IgD-negative memory B cell (primary cell): Measurements from ENCODE around the gene TTC34. TPM values are rescaled to one million over a fixed set of nuclear protein-coding genes. Genes with fewer than 3 reads are reported as not detected.
"Not testable (repeated sequence)": the region's sequence is repeated elsewhere in the genome, so short reads cannot be mapped to it uniquely, and the experiment has no call there.

Source experiments
- H3K27ac Mint-ChIP-seq, 3 donors: one replicate each; pipeline ENCODE4 v1.8.0; 2020 to 2022; ENCODE audit warnings: mild to moderate bottlenecking in 3 of 3, mixed read lengths in 3 of 3, moderate library complexity in 1 of 3
- H3K27me3 Mint-ChIP-seq: one replicate; pipeline ENCODE4 v1.8.0; 2021; ENCODE audit warnings: mixed read lengths
- H3K36me3 Mint-ChIP-seq: one replicate; pipeline ENCODE4 v1.8.0; 2020; ENCODE audit warnings: mild to moderate bottlenecking, mixed read lengths
- H3K4me1 Mint-ChIP-seq, 3 donors: one replicate each; pipeline ENCODE4 v1.8.0; 2020 to 2022; ENCODE audit warnings: mixed read lengths in 3 of 3, mild to moderate bottlenecking in 1 of 3
- H3K4me3 Mint-ChIP-seq, 4 donors: one replicate each; pipeline ENCODE4 v1.8.0; 2020 to 2022; ENCODE audit warnings: mild to moderate bottlenecking in 4 of 4, mixed read lengths in 4 of 4, moderate library complexity in 3 of 4
- H3K9me3 Mint-ChIP-seq, 3 donors: one replicate each; pipeline ENCODE4 v1.8.0; 2020 to 2021; ENCODE audit warnings: mixed read lengths in 3 of 3, mild to moderate bottlenecking in 1 of 3
- polyA plus RNA-seq: library from polyadenylated mRNA; unstranded; fragments of 300-500 nt; fragmentation: Illumina TruSeq; gene quantifications from one replicate; pipeline ENCODE4 v1.2.3, GENCODE V29; 2021

The TTC34 gene
- polyA plus RNA-seq, 1 donor from 2014 or later = 0.06 TPM

DNA sequence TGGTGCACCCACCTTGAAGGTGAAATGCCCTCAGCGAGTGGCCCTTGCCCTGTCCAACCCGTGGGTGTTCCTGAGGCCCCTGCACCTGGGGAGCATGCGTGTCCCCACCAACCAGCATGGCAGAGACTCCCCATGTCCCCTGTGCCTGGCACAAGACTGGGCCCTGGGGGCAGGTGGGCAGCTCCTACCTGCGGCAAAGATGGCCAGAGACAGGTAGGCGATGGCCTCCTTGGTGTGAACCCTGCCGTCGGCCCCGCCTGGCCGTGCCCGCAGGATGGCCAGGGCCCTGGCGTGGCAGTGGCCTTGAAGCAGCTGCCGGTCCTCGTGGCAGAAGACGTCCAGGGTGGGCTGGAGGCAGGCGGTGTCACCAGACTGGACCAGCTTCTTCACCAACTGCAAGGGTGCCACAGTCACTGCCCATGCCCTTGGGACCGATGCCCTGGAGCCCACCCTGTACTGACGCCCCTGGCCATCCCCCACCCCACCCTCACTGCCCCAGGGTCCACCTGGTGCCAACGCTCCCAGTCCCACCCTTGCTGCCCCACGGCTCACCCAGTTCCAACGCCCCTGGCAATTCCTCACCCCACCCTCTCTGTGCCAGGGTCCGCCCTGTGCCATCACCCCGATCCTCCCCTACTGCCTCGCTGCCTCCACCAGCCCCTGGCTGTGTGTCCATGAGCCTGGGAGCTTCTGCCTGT is 15.7 kb downstream of the TTC34 start:
- H3K9me3 Mint-ChIP-seq = peaks cover 7 to 19% (median 10%) of the 10 kb centered on the region in 3 donors
- H3K4me1 Mint-ChIP-seq = peaks cover 0 to 2% (median 0%) of the 10 kb centered on the region in 3 donors
- H3K27me3 Mint-ChIP-seq = peaks cover 16% of the 10 kb centered on the region
- H3K36me3 Mint-ChIP-seq = no peaks in the 10 kb centered on the region
- no peak overlapping the region for H3K27ac Mint-ChIP-seq
- H3K4me3 Mint-ChIP-seq = no peak overlapping the region

DNA sequence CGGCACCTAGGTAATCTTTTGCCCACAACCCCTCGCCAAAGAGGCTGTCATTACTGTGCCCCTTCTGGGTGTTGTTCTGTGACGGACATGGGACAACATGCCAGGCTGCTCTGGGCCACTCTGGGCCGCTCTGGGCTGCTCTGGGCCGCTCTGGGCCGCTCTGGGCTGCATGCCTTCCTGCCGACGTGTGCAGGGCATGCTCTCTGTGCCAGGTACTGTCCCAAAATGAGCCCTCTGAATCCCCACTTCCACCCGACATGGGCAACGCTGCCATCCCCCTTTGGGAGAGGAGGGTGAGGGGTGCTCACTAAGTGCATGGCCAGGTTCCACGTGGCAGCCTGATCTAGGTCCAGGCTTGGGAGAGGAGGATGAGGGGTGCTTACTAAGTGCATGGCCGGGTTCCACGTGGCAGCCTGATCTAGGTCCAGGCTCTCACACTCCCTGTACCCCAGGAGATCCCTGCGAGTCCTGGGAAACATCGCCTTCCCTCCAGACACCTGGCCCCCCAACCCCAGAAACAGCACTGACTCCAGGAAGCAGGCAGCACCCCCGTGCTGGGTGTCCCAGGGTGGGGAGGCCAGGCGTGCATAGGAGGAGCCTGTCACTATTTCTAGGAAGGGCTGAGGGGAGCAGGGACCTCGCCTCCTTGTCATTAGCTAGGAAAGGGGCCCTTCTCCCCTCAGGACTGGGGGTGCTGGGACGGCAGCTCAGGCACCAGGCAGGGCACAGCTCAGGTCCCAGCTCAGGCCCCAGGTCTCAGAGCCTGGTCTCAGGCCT is 16.5 kb downstream of the TTC34 start:
- Mint-ChIP-seq H3K27me3 (peaks cover 14% of the 10 kb centered on the region), H3K4me3 (no peak overlapping the region), H3K36me3 (no peaks in the 10 kb centered on the region), H3K4me1 (peaks cover 0 to 2% (median 0%) of the 10 kb centered on the region in 3 donors), H3K9me3 (peaks cover 7 to 25% (median 10%) of the 10 kb centered on the region in 3 donors), H3K27ac (no peak overlapping the region)

DNA sequence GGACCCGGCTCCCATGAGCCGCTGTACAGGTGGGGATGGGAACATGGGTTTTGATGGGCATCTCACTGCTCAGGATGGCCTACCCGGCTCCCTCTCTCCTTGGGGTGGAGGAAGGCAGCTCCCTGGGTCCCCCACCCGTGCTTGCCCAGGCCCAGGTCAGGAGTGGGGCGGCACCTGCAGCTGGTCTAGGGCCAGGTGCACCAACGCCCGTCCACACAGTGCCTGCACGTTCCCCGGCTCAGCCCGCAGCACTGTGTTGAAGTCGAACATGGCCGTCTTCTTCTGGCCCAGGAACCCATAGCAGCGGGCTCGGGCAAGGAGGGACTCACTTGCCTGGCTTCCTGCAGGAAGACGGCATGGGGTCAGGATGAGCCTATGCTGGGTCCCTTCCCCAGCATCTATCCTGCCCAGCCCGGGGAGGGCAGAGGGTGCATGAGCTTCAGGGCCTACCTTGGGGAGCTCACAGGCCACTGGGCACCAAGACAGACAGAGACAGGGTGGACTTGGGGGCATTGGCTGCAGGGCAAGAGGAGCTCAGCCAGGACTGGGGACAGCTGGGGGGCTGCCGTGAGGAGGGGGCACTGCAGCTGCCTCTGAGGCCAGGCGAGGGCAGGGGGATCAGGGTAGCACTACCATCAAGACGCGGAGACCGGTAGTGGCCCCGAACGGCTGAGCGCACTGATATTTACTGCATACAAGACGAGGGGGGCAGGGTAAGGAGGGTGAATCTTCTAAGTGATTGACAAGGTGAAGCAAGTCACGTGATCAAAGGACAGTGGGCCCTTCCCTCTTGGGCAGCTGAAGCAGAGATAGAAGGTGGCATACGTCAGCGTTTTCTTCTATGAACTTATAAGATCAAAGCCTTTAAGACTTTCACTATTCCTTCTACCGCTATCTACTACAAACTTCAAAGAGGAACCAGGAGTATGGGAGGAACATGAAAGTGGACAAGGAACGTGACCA is 17.8 kb downstream of the TTC34 start:
- H3K9me3 Mint-ChIP-seq = peaks cover 7 to 26% (median 10%) of the 10 kb centered on the region in 3 donors
- H3K27me3 Mint-ChIP-seq = peaks cover 15% of the 10 kb centered on the region
- H3K4me3 Mint-ChIP-seq = no peak overlapping the region
- H3K27ac Mint-ChIP-seq = no peak overlapping the region
- H3K4me1 Mint-ChIP-seq = peaks cover 0 to 2% (median 0%) of the 10 kb centered on the region in 3 donors
- H3K36me3 Mint-ChIP-seq = no peaks in the 10 kb centered on the region

- H3K9me3 Mint-ChIP-seq = peaks cover 7 to 26% (median 10%) of the 10 kb centered on the region in 3 donors
- H3K4me3 Mint-ChIP-seq = no peak overlapping the region
- peaks cover 0 to 2% (median 0%) of the 10 kb centered on the region in 3 donors for H3K4me1 Mint-ChIP-seq
- no peaks in the 10 kb centered on the region for H3K36me3 Mint-ChIP-seq
- H3K27me3 Mint-ChIP-seq = peaks cover 10% of the 10 kb centered on the region
- H3K27ac Mint-ChIP-seq = no peak overlapping the region
Measured at GRCh38 chr1:2783069-2783434, 18.4 kb downstream of the TTC34 start.

DNA sequence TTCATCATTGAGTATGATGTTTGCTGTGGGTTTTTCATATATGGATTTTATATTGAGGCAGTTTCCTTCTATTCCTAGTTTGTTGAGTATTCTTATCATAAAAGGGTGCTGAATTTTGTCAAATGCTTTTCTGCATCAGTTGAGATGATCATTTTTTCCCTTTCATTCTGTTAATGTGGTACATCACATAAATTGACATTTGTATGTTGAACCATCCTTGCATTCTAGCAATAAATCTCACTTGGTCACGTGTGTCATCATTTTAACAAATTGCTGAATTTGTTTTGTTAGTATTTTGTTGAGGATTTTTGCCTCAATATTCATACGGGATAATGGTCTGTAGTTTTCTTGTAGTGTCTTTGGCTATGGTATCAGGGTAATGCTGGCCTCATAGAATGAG is 19.9 kb downstream of the TTC34 start:
- peaks cover 7 to 26% (median 10%) of the 10 kb centered on the region in 3 donors for H3K9me3 Mint-ChIP-seq
- no peak overlapping the region for H3K27ac Mint-ChIP-seq
- peaks cover 7% of the 10 kb centered on the region for H3K27me3 Mint-ChIP-seq
- H3K4me3 Mint-ChIP-seq = no peak overlapping the region
- H3K4me1 Mint-ChIP-seq = peaks cover 0 to 1% (median 0%) of the 10 kb centered on the region in 3 donors
- H3K36me3 Mint-ChIP-seq = no peaks in the 10 kb centered on the region

- no peak overlapping the region for H3K4me3 Mint-ChIP-seq
- peaks cover 7 to 26% (median 10%) of the 10 kb centered on the region in 3 donors for H3K9me3 Mint-ChIP-seq
- no peak overlapping the region for H3K27ac Mint-ChIP-seq
- peaks cover 7% of the 10 kb centered on the region for H3K27me3 Mint-ChIP-seq
- no peaks in the 10 kb centered on the region for H3K4me1 Mint-ChIP-seq
- H3K36me3 Mint-ChIP-seq = no peaks in the 10 kb centered on the region
Measured at GRCh38 chr1:2778220-2778592, 23.3 kb downstream of the TTC34 start.

DNA sequence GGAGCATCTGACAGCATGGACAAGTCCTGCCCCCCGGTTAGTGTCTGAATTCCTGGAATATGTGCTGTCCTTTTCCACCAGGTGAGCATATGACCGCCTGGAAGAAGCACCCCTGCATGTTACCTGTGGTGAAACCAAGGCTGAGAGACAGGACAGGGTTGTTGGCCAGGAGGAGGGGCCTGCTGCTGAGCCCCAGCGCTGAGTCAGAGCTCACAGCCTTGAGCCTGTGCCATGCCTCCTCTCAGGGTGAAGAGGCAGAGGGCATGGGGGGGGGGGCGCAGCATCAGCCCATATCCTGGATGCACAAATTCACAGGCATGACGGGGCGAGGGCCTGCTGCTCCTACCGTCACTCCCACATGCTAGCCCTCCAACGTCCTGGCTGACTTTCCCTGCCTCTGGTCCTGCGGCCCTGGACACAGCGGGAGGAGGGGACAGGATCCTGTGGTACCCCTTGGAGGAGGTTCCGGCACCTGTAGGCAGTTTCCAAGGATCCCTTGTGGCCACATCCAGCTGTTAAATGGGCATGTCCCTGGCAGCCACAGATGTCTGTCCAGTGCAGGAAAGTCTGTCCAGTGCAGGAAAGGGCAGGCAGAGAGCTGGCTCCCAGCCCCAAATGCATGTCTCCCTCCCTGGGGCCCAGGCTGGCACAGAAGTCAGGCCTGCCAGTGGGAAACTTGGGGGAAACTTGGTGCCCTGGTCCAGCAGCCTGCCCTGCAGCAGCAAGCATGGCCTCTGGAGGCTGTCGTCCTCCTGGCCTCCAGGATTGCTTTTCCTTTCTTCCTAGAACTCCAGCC is 23.9 kb downstream of the TTC34 start:
- no peak overlapping the region for H3K4me3 Mint-ChIP-seq
- no peak overlapping the region for H3K27ac Mint-ChIP-seq
- peaks cover 7% of the 10 kb centered on the region for H3K27me3 Mint-ChIP-seq
- peaks cover 7 to 24% (median 10%) of the 10 kb centered on the region in 3 donors for H3K9me3 Mint-ChIP-seq
- no peaks in the 10 kb centered on the region for H3K4me1 Mint-ChIP-seq
- H3K36me3 Mint-ChIP-seq = no peaks in the 10 kb centered on the region

DNA sequence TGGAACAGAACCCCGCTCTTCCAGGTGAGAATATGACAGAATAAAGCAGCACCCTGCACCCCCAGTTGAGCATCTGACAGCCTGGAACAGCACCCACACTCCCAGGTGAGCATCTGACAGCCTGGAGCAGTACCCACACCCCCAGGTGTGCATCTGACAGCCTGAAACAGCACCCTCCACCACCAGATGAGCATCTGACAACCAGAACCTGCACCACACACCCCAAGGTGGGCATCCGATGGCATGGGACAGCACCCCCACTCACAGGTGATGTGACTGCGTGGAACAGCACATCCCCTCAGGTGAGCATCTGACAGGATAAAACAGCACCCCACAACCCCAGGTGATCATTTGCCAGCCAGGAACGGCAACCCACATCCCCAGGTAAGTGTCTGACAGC is 26.2 kb downstream of the TTC34 start:
- H3K4me1 Mint-ChIP-seq, H3K4me3 Mint-ChIP-seq, H3K36me3 Mint-ChIP-seq, H3K27me3 Mint-ChIP-seq, H3K27ac Mint-ChIP-seq, H3K9me3 Mint-ChIP-seq: not testable (repeated sequence)

GRCh38 chr1:2768052-2768451 is 33.4 kb downstream of the TTC34 start:
- H3K9me3 Mint-ChIP-seq, H3K27me3 Mint-ChIP-seq, H3K4me3 Mint-ChIP-seq, H3K4me1 Mint-ChIP-seq, H3K36me3 Mint-ChIP-seq, H3K27ac Mint-ChIP-seq: not testable (repeated sequence)

DNA sequence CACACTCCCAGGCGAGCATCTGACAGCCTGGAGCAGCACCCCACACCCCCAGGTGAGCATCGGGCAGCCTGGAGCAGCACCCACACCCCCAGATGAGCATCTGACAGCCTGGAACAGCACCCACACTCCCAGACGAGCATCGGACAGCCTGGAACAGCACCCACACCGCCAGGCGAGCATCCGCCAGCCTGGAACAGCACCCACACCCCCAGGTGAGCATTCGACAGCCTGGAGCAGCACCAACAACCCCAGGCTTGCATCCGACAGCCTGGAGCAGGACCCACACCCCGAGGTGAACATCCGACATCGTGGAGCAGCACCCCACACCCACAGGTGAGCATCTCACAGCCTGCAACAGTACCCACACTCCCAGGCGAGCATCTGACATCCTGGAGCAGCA is 42.1 kb downstream of the TTC34 start:
- not testable (repeated sequence) for H3K36me3 Mint-ChIP-seq

GRCh38 chr1:2757519-2757918 is 44.0 kb downstream of the TTC34 start:
- not testable (repeated sequence) for H3K27ac Mint-ChIP-seq, H3K4me3 Mint-ChIP-seq, H3K27me3 Mint-ChIP-seq, H3K4me1 Mint-ChIP-seq, H3K9me3 Mint-ChIP-seq, H3K36me3 Mint-ChIP-seq

More for the DNA sequence above, 42.1 kb downstream of the TTC34 start:
- not testable (repeated sequence) for H3K4me3 Mint-ChIP-seq, H3K4me1 Mint-ChIP-seq, H3K9me3 Mint-ChIP-seq, H3K27ac Mint-ChIP-seq, H3K27me3 Mint-ChIP-seq

DNA sequence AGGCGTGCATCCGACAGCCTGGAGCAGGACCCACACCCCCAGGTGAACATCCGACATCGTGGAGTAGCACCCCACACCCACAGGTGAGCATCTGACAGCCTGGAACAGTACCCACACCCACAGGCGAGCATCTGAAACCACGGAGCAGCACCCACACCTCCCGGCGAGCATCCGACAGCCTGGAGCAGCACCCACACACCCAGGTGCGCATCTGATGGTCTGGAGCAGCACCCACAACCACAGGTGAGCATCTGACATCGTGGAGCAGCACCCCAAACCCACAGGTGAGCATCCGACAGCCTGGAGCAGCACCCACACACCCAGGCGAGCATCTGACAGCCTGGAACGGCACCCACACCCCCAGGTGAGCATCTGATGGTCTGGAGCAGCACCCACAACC is 46.1 kb downstream of the TTC34 start:
- H3K36me3 Mint-ChIP-seq, H3K27me3 Mint-ChIP-seq, H3K27ac Mint-ChIP-seq, H3K4me1 Mint-ChIP-seq, H3K9me3 Mint-ChIP-seq, H3K4me3 Mint-ChIP-seq: not testable (repeated sequence)

- H3K4me3 Mint-ChIP-seq, H3K4me1 Mint-ChIP-seq, H3K9me3 Mint-ChIP-seq: not testable (repeated sequence)
Measured at GRCh38 chr1:2754597-2754996, 46.9 kb downstream of the TTC34 start.

DNA sequence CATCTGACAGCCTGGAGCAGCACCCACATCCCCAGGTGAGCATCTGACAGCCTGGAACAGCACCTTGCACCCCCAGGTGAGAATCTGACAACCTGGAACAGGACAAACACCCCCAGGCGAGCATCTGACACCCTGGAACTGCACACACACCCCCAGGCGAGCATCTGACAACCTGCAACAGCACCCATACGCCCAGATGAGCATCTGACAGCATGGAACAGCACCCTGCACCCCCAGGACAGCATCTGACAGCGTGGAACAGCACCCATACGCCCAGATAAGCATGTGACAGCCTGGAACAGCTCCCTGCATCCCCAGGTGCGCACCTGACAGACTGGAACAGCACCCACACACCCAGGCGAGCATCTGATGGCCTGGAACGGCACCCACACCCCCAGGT is 49.0 kb downstream of the TTC34 start:
- H3K27me3 Mint-ChIP-seq, H3K27ac Mint-ChIP-seq, H3K4me3 Mint-ChIP-seq, H3K36me3 Mint-ChIP-seq, H3K4me1 Mint-ChIP-seq, H3K9me3 Mint-ChIP-seq: not testable (repeated sequence)

More at GRCh38 chr1:2754597-2754996, 46.9 kb downstream of the TTC34 start:
- H3K27ac Mint-ChIP-seq, H3K27me3 Mint-ChIP-seq, H3K36me3 Mint-ChIP-seq: not testable (repeated sequence)
